ENCODE results near the gene LMNB1. TPM values are rescaled to one million over a fixed set of nuclear protein-coding genes. Genes with fewer than 3 reads are reported as not detected.
A peak's percentile ranks its signal among the peaks of the same experiment; 100 is the strongest.

Gene LMNB1
- total and polyA plus RNA-seq, 2 of the 13 experiments (the other 11 are each of a cell fraction or from before 2014, with no cell fraction given) = 12.5 to 159 TPM

DNA sequence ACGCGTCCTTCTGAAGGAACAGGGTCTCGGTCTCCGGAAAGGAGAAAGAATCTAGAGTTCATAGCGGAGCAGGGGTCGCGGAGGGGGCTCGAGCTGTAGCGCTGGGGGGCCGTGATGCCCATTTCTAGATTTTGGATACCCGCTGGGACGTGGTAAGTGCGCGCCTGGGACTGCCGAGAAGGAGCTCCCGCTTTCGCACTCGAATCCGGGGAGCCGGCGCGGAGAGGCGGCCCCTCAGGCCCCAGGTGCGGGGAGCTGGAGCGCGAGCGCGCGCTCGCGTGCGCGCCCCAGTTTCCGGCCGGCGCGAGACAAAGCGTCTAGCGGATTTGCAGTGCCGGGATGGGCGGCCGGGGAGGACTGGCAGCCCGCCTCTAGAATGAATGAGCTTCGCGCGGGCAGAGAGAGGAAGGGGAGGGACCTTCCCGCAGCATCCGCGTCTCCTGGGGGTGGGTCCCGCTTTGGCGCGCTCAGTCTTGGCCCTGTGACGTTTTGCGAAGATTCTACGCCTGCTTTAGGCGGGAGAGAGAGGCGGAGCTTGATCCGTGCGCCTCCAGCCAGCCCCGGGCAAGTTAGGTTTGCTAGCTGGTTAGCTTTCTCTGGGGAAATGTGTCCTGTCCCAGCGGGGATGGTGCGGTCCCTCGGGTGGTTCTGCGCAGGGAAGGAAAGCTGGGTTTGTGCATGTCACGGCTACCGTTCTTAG is 1.2 kb downstream of the LMNB1 start (continued):
- TF ChIP-seq, protein P1, sequence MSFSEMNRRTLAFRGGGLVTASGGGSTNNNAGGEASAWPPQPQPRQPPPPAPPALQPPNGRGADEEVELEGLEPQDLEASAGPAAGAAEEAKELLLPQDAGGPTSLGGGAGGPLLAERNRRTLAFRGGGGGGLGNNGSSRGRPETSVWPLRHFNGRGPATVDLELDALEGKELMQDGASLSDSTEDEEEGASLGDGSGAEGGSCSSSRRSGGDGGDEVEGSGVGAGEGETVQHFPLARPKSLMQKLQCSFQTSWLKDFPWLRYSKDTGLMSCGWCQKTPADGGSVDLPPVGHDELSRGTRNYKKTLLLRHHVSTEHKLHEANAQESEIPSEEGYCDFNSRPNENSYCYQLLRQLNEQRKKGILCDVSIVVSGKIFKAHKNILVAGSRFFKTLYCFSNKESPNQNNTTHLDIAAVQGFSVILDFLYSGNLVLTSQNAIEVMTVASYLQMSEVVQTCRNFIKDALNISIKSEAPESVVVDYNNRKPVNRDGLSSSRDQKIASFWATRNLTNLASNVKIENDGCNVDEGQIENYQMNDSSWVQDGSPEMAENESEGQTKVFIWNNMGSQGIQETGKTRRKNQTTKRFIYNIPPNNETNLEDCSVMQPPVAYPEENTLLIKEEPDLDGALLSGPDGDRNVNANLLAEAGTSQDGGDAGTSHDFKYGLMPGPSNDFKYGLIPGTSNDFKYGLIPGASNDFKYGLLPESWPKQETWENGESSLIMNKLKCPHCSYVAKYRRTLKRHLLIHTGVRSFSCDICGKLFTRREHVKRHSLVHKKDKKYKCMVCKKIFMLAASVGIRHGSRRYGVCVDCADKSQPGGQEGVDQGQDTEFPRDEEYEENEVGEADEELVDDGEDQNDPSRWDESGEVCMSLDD (CRISPR knock-in tag; IDR thresholded peaks at IDR 0.05; ENCODE audit: borderline replicate concordance) = no peak
- TF ChIP-seq RBM39 (IDR thresholded peaks at IDR 0.05; ENCODE audit: low read depth, low read length, poor library complexity, severe bottlenecking) (peak; percentile 40), PRPF4 (IDR thresholded peaks at IDR 0.05; ENCODE audit: low read depth, low read length, poor library complexity, severe bottlenecking) (no peak), TOE1 (CRISPR knock-in tag; IDR thresholded peaks at IDR 0.05) (no peak), CEBPB (IDR thresholded peaks at IDR 0.05; ENCODE audit: borderline replicate concordance, low read depth, low read length) (no peak), ZBTB25 (CRISPR knock-in tag; IDR thresholded peaks at IDR 0.05) (no peak), NR3C1 (CRISPR knock-in tag; IDR thresholded peaks at IDR 0.05) (no peak), ATF1 (CRISPR knock-in tag; IDR thresholded peaks at IDR 0.05) (no peak), ZFAT (CRISPR knock-in tag; conservative IDR thresholded peaks at IDR 0.05) (no peak), ZNF224 (CRISPR knock-in tag; IDR thresholded peaks at IDR 0.05) (0 out of 2 replicates have a peak, but pooled peaks have one; percentile 55), MIER2 (CRISPR knock-in tag; IDR thresholded peaks at IDR 0.05) (no peak), ZNF335 (CRISPR knock-in tag; IDR thresholded peaks at IDR 0.05) (no peak), STAG1 (CRISPR knock-in tag; IDR thresholded peaks at IDR 0.05) (no peak), ZNF30 (CRISPR knock-in tag; IDR thresholded peaks at IDR 0.05) (no peak), NFYB (CRISPR knock-in tag; IDR thresholded peaks at IDR 0.05) (peak; percentile 74), ZNF788 (CRISPR knock-in tag; IDR thresholded peaks at IDR 0.05; ENCODE audit: borderline replicate concordance) (no peak), NFE2L2 (IDR thresholded peaks at IDR 0.05; ENCODE audit: low read length) (no peak), NONO (IDR thresholded peaks at IDR 0.05) (no peak), NONO (CRISPR knock-in tag; conservative IDR thresholded peaks at IDR 0.05) (0 out of 2 replicates have a peak, but pooled peaks have one; percentile 60), ZNF709 (CRISPR knock-in tag; IDR thresholded peaks at IDR 0.05) (0 out of 2 replicates have a peak, but pooled peaks have one; percentile 57), NFE2 (CRISPR knock-in tag; IDR thresholded peaks at IDR 0.05) (no peak), ZNF816 (CRISPR knock-in tag; IDR thresholded peaks at IDR 0.05; ENCODE audit: borderline replicate concordance) (no peak)
- TF ChIP-seq, protein P2, sequence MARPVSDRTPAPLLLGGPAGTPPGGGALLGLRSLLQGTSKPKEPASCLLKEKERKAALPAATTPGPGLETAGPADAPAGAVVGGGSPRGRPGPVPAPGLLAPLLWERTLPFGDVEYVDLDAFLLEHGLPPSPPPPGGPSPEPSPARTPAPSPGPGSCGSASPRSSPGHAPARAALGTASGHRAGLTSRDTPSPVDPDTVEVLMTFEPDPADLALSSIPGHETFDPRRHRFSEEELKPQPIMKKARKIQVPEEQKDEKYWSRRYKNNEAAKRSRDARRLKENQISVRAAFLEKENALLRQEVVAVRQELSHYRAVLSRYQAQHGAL (CRISPR knock-in tag; IDR thresholded peaks at IDR 0.05; ENCODE audit: not compliant biosample characterization) = no peak
